Fibroblast of lung (primary cell): Measurements from ENCODE around the gene SEC24A. TPM values are rescaled to one million over a fixed set of nuclear protein-coding genes. Genes with fewer than 3 reads are reported as not detected.
A peak's percentile ranks its signal among the peaks of the same experiment; 100 is the strongest.
"Not testable (repeated sequence)": the region's sequence is repeated elsewhere in the genome, so short reads cannot be mapped to it uniquely, and the experiment has no call there.

Experiments
- DNase-seq, 2 donors: peaks; one replicate each; pipeline versions ENCODE4 v3.0.0 to v3.0.0-alpha.2; 2010; ENCODE audit warnings: low read depth in 2 of 2
- H2AFZ ChIP-seq: 2 replicates; pipeline ENCODE4 v1.5.1; 2012; ENCODE audit warnings: low read length, control low read depth, inconsistent platforms
- H3K27ac ChIP-seq: 2 replicates; pipeline ENCODE4 v1.5.1; 2011; ENCODE audit warnings: low read length, control low read depth; ENCODE audit not compliant: insufficient read depth
- H3K27me3 ChIP-seq: 2 replicates; pipeline ENCODE4 v1.5.1; 2011; ENCODE audit warnings: mild to moderate bottlenecking, low read length; ENCODE audit not compliant: control insufficient read depth, insufficient read depth
- H3K36me3 ChIP-seq: 2 replicates; pipeline ENCODE4 v1.5.1; 2011; ENCODE audit warnings: low read length; ENCODE audit not compliant: control insufficient read depth, insufficient read depth
- H3K4me1 ChIP-seq: 2 replicates; pipeline ENCODE4 v1.5.1; 2011; ENCODE audit warnings: low read length; ENCODE audit not compliant: control insufficient read depth, insufficient read depth; ENCODE audit errors: extremely low read depth
- H3K4me2 ChIP-seq: 2 replicates; pipeline ENCODE4 v1.5.1; 2011; ENCODE audit warnings: low read length, control low read depth; ENCODE audit not compliant: insufficient read depth; ENCODE audit errors: extremely low read depth
- H3K4me3 ChIP-seq, 4 experiments: fragments of 200-600 bp in 1 of 4; sonication (generic) in 1 of 4; replicated peaks in 1 of 4; 2 replicates each; pipeline ENCODE4 v1.5.1; 2011 to 2016; ENCODE audit warnings: low read length in 4 of 4, low read depth in 3 of 4, mild to moderate bottlenecking in 3 of 4, control low read depth in 2 of 4, inconsistent platforms in 1 of 4, mixed read lengths in 1 of 4; ENCODE audit not compliant: insufficient read depth in 1 of 4; ENCODE audit errors: control extremely low read depth in 1 of 4
- H3K79me2 ChIP-seq: 2 replicates; pipeline ENCODE4 v1.5.1; 2012; ENCODE audit warnings: mild to moderate bottlenecking, low read length, inconsistent platforms; ENCODE audit not compliant: control insufficient read depth, insufficient read depth
- H3K9ac ChIP-seq: 2 replicates; pipeline ENCODE4 v1.5.1; 2011; ENCODE audit warnings: mild to moderate bottlenecking, low read length, control low read depth; ENCODE audit not compliant: insufficient read depth
- H3K9me3 ChIP-seq: 2 replicates; pipeline ENCODE4 v1.5.1; 2012; ENCODE audit warnings: low read depth, low read length; ENCODE audit not compliant: control insufficient read depth, insufficient read depth
- H4K20me1 ChIP-seq: 2 replicates; pipeline ENCODE4 v1.5.1; 2011; ENCODE audit warnings: low read length; ENCODE audit not compliant: control insufficient read depth, insufficient read depth; ENCODE audit errors: extremely low read depth
- CTCF ChIP-seq, 2 donors: IDR thresholded peaks in 1 of 2; conservative IDR thresholded peaks in 1 of 2; 1 replicate in 1 of 2; 2 replicates in 1 of 2; pipeline ENCODE4 v1.5.1; 2011 to 2012; ENCODE audit warnings: low read length in 2 of 2, control low read depth in 1 of 2, inconsistent platforms in 1 of 2, low read depth in 1 of 2, mild to moderate bottlenecking in 1 of 2
- EZH2 ChIP-seq: IDR thresholded peaks from 2 replicates; pipeline ENCODE4 v1.5.1; 2012; ENCODE audit warnings: low read length, control low read depth, mild to moderate bottlenecking; ENCODE audit errors: missing control alignments
- polyA minus RNA-seq: library from RNA; depleted of rRNA, polyadenylated mRNA; stranded (reverse); fragments of >200 nt; gene quantifications from 2 replicates; pipeline ENCODE4 v1.2.3, GENCODE V29; 2011; ENCODE audit warnings: low replicate concordance
- polyA plus RNA-seq, 2 donors: library from polyadenylated mRNA; depleted of rRNA in 1 of 2; stranded (reverse) in 1 of 2; unstranded in 1 of 2; fragments of >200 nt; gene quantifications; 2 replicates each; pipeline ENCODE4 v1.2.1, GENCODE V29; 2011 to 2012; ENCODE audit warnings: missing spikeins in 1 of 2
- total RNA-seq: library from RNA; depleted of rRNA; stranded (reverse); fragments of >200 nt; gene quantifications from 2 replicates; pipeline ENCODE4 v1.2.1, GENCODE V29; 2014

SEC24A gene
- total RNA-seq (17.7 and 20.8 TPM in 2 replicates), polyA plus RNA-seq (39.3 and 52.6 TPM in 2 replicates), polyA minus RNA-seq (36.6 and 39.7 TPM in 2 replicates)
- polyA plus RNA-seq (2012) = 16.8 and 21.3 TPM in 2 replicates

DNA sequence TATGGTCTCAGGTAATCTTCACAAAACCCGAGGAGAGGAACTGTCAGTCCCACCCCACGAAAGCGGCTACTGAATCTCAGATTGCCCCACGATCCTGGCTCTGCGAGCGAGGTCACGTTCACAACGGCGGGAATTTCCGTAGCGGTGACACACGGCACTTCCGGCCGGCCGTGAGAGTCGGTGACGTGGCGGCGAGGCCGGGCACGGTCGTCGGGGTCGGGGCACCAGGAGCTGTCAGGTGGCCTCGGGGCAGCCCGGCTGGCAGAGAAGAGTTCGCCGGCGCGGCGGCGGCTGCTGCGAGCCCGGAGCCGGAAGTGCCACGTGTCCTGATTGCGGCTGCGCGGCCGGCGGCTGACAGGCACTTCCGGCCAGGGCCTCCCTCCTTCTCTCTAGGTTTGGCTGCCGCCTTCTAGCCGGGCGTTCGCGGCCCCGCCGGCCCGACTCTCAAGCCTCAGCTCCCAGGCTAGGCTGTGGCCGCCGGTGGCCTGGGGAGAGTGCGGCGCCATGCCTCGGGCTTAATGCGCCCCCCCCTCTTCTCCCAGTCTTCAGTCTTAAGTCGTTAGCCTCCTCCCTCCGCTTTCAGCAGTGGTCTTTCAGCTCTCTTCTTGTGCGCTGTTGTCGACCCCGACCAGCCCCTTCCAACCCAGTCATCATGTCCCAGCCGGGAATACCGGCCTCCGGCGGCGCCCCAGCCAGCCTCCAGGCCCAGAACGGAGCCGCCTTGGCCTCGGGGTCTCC, at the start of gene SEC24A:
Gene SEC24A (plus strand): TSS at position 361 of the 738 bp plus-strand sequence. CDS start 292 bp downstream, at position 653.
- Histone ChIP-seq H3K27ac (peak within 1 kb of the TSS; percentile 98), H3K9ac (peak within 1 kb of the TSS; percentile 86), H4K20me1 (no peaks in the 10 kb centered on the region), H3K27me3 (no peaks in the 10 kb centered on the region), H3K36me3 (no peaks in the 10 kb centered on the region), H3K9me3 (no peaks in the 10 kb centered on the region), H3K79me2 (peaks cover 48% of the 10 kb centered on the region), H3K4me1 (no peaks in the 10 kb centered on the region), H2AFZ (peak within 1 kb of the TSS; percentile 72), H3K4me3 (peak within 1 kb of the TSS; percentile 94 to 100 (median 97)), H3K4me2 (peak within 1 kb of the TSS; percentile 87)
- peak; percentile 84 to 86 for DNase-seq
- TF ChIP-seq EZH2 (no peak), CTCF (conservative IDR thresholded peaks at IDR 0.05 in 1 of 2, IDR thresholded peaks at IDR 0.05 in 1 of 2; ENCODE audit: low read depth in 1 of 2, low read length in 2 of 2) (no peak)

GRCh38 chr5:134599820-134600219, 48.8 kb upstream of the SEC24A start:
- H4K20me1 ChIP-seq, H3K27ac ChIP-seq, H3K4me2 ChIP-seq, H3K79me2 ChIP-seq, H3K4me1 ChIP-seq, H3K9ac ChIP-seq, H3K36me3 ChIP-seq, H2AFZ ChIP-seq, H3K9me3 ChIP-seq, H3K27me3 ChIP-seq, DNase-seq, H3K4me3 ChIP-seq: not testable (repeated sequence)

GRCh38 chr5:134600600-134600999, 48.0 kb upstream of the SEC24A start:
- H3K4me3 ChIP-seq = no peak overlapping the region
- no peaks in the 10 kb centered on the region for H3K79me2 ChIP-seq
- H3K27ac ChIP-seq = no peak overlapping the region
- H3K36me3 ChIP-seq = no peaks in the 10 kb centered on the region
- no peak overlapping the region for H3K4me2 ChIP-seq
- no peak overlapping the region for H3K9ac ChIP-seq
- no peaks in the 10 kb centered on the region for H3K9me3 ChIP-seq
- H3K4me1 ChIP-seq = peaks cover 2% of the 10 kb centered on the region
- H4K20me1 ChIP-seq = no peaks in the 10 kb centered on the region
- H3K27me3 ChIP-seq = no peaks in the 10 kb centered on the region
- H2AFZ ChIP-seq = no peak overlapping the region
- TF ChIP-seq EZH2 (no peak), CTCF (conservative IDR thresholded peaks at IDR 0.05 in 1 of 2, IDR thresholded peaks at IDR 0.05 in 1 of 2; ENCODE audit: low read depth in 1 of 2, low read length in 2 of 2) (no peak)
- DNase-seq = peak in 1 of 2 donors; percentile 89
